HEK293T (cell line): Measurements from ENCODE around the gene EHHADH.
"Not testable (repeated sequence)": the region's sequence is repeated elsewhere in the genome, so short reads cannot be mapped to it uniquely, and the experiment has no call there.

Source experiments
- CTCF ChIA-PET: fragments of 350-600 bp; formaldehyde crosslinking; extraction: SDS; loops from one replicate; lab custom pipeline; 2021; ENCODE audit warnings: antibody characterized with exemption, inconsistent platforms; lab: Yijun Ruan, JAX
- POLR2A ChIA-PET: fragments of 350-600 bp; formaldehyde crosslinking; extraction: SDS; loops from one replicate; lab custom pipeline; 2020; ENCODE audit warnings: antibody characterized with exemption, inconsistent platforms; lab: Yijun Ruan, JAX
- DNase-seq: peaks from one replicate; pipeline ENCODE4 v3.0.0; 2012; ENCODE audit warnings: mixed read lengths; ENCODE audit errors: extremely low spot score
- ARNT ChIP-seq: fragments of 450-650 bp; IDR thresholded peaks from 2 replicates; pipeline ENCODE4 v1.6.1; 2017; ENCODE audit warnings: mild to moderate bottlenecking
- BHLHE40 ChIP-seq: fragments of 450-650 bp; IDR thresholded peaks from 2 replicates; pipeline ENCODE4 v1.6.1; 2016; ENCODE audit warnings: mild to moderate bottlenecking, moderate library complexity, borderline replicate concordance
- CTBP1 ChIP-seq: fragments of 450-650 bp; IDR thresholded peaks from 2 replicates; pipeline ENCODE4 v1.6.1; 2016; ENCODE audit warnings: borderline replicate concordance
- ELF4 ChIP-seq: fragments of 450-650 bp; IDR thresholded peaks from 2 replicates; pipeline ENCODE4 v1.6.1; 2017; ENCODE audit warnings: antibody characterized with exemption
- FOXA1 ChIP-seq: fragments of 450-650 bp; IDR thresholded peaks from 2 replicates; pipeline ENCODE4 v1.6.1; 2016; ENCODE audit warnings: mild to moderate bottlenecking
- FOXK2 ChIP-seq: fragments of 450-650 bp; IDR thresholded peaks from 2 replicates; pipeline ENCODE4 v1.6.1; 2016; ENCODE audit warnings: mild to moderate bottlenecking
- HDGF ChIP-seq: fragments of 450-650 bp; IDR thresholded peaks from 2 replicates; pipeline ENCODE4 v1.6.1; 2017; ENCODE audit warnings: antibody characterized with exemption, borderline replicate concordance
- L3MBTL2 ChIP-seq: fragments of 450-650 bp; conservative IDR thresholded peaks from 2 replicates; pipeline ENCODE4 v1.6.1; 2016; ENCODE audit warnings: mild to moderate bottlenecking
- LEF1 ChIP-seq: fragments of 450-650 bp; IDR thresholded peaks from 2 replicates; pipeline ENCODE4 v1.6.1; 2017; ENCODE audit warnings: mild to moderate bottlenecking, borderline replicate concordance
- NFRKB ChIP-seq: fragments of 450-650 bp; IDR thresholded peaks from 2 replicates; pipeline ENCODE4 v1.6.1; 2016; ENCODE audit warnings: mild to moderate bottlenecking, moderate library complexity
- SP1 ChIP-seq: fragments of 450-650 bp; IDR thresholded peaks from 2 replicates; pipeline ENCODE4 v1.6.1; 2017
- SUZ12 ChIP-seq: fragments of 450-650 bp; IDR thresholded peaks from 2 replicates; pipeline ENCODE4 v1.6.1; 2016; ENCODE audit warnings: mild to moderate bottlenecking
- TARDBP ChIP-seq: fragments of 450-650 bp; IDR thresholded peaks from 2 replicates; pipeline ENCODE4 v1.6.1; 2016
- ZNF384 ChIP-seq: fragments of 450-650 bp; IDR thresholded peaks from 2 replicates; pipeline ENCODE4 v1.6.1; 2016
- TF ChIP-seq, protein P1 (sequence below): fragments of 450-650 bp; IDR thresholded peaks from 2 replicates; pipeline ENCODE4 v1.6.1; 2016

Gene EHHADH

DNA sequence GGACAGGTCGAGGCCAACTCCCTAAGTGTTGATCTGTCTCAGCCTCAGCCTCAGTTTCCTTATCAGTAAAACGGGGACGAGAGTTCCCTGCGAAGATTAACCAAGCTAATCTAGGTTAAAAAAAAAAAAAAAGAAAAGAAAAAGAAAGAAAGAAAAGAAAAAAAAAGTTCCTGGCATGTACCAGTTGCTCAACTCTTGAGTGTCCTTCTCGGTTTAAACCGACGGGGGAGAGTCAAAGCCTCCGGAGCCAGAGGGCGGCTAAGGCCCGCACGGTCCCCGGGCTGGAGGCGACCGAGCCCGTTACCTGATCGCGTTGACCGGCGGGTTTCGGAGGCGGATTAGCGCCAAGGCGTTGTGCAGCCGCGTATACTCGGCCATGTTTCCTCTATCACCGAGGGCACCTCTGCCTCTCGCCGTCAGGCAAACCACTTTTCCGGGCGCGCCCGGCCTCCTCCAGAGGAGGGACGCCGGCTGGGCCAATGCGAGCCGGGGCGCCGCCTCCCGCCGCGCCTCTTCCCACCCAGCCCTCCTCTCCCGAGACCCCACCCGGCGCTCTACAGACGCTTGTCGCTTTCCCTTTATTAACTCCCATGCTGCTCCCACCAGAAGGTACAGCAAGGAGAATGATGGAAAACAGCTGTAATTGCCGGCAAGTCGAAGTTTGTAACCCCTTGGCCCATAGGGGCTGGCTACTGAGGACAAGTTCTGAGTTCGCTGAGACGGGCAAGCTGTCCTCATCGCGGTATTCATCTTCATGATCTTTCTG is at the start of gene EHHADH:
Gene EHHADH, minus strand, starts transcription at position 405 of the 766 bp plus-strand sequence. Its CDS starts 27 bp downstream, at position 378.
- TF ChIP-seq ELF4: no peak
- TF ChIP-seq BHLHE40: no peak
- peak; percentile 51 for TF ChIP-seq L3MBTL2
- TF ChIP-seq ZNF384: peak; percentile 34; the same call in 1 of the 2 replicates
- no peak for TF ChIP-seq NFRKB
- TF ChIP-seq ARNT: no peak
- ChIA-PET POLR2A (no interaction called here), CTCF (no interaction called here)
- peak; percentile 61 for DNase-seq

DNA sequence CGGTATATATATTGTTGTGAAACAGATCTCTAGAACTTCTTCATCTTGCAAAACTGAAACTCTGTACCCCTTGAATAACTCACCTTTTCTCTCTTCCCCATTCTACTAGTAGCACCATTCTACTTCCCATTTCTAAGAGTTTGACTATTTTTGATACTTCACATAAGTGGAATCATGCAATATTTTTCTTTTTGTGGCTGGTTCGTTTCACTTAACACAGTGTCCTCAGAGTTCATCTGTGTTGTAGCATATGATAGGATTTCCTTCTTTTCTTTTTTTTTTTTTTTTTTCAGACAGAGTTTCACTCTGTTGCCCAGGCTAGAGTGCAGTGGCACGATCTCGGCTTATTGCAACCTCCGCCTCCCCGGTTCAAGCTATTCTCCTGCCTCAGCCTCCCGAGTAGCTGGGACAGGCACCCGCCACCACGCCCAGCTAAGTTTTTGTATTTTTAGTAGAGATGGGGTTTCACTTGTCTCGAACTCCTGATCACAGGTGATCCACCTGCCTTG is 46.1 kb upstream of the EHHADH start:
- CTCF ChIA-PET, DNase-seq, POLR2A ChIA-PET: not testable (repeated sequence)

DNA sequence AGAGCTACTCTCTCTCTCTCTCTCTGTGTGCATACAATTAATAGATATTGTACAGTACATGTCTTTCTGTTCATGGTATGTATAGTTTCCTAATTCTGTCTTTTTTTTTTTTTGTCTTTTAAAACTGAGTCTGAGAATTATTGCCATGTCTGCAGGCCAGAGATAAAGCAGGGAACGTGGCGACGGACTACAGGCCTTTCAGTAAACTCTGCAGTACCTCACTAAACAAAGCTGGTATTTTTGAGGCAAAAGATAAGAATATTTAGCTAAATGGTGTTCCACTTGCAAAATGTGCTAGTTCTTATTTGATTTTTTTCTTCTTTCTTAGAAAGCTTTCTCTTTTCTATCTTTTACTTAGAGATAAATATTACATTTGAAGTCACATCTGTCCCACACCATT is 44.0 kb upstream of the EHHADH start:
- no peak for DNase-seq
- ChIA-PET CTCF (no interaction called here), POLR2A (no interaction called here)
- TF ChIP-seq, protein P1, sequence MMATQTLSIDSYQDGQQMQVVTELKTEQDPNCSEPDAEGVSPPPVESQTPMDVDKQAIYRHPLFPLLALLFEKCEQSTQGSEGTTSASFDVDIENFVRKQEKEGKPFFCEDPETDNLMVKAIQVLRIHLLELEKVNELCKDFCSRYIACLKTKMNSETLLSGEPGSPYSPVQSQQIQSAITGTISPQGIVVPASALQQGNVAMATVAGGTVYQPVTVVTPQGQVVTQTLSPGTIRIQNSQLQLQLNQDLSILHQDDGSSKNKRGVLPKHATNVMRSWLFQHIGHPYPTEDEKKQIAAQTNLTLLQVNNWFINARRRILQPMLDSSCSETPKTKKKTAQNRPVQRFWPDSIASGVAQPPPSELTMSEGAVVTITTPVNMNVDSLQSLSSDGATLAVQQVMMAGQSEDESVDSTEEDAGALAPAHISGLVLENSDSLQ: no peak
- TF ChIP-seq LEF1: no peak
- TF ChIP-seq SP1: no peak
- no peak for TF ChIP-seq TARDBP
- TF ChIP-seq SUZ12: no peak
- no peak for TF ChIP-seq NFRKB

DNA sequence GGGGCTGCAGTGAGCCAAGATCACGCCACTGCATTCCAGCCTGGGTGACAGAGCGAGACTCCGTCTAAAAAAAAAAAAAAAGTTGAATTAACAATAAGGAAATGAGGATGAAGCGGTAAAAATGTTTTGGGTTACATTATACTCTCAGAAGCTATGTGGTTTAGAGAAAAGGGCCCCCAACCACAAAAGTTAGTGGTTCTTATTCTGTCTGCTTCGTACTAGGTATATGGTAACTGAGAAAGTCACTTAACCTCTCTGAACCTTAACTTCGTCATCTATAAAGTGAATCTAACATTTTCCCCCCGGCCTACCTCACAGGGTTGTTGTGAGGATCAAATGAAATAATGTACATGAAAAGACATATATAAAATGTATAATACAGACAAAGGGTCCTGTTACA is 38.4 kb upstream of the EHHADH start:
- ChIA-PET POLR2A (no interaction called here), CTCF (no interaction called here)
- no peak for DNase-seq
- TF ChIP-seq L3MBTL2 (no peak), CTBP1 (no peak), SUZ12 (no peak), LEF1 (no peak), FOXK2 (no peak), HDGF (no peak), ZNF384 (no peak)
- TF ChIP-seq, protein P1: no peak

DNA sequence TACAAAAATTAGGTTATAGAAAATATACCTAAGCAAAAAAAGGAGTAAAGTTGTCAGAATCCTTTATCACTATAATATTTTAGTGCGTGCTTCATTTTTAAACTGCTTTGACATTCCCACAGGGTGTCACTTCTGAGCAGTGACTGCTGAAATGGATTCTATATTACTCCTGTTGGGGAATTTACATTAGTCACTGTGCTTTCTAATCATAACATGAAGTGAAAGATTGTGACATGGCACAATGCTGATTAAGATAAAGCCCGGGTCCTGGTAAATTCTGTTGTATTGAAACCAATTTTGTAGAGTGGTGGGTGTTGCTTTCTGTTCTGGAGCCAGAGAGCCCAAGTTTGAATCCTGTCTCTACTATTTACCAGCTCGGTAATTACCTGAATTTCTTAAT is 36.4 kb upstream of the EHHADH start:
- TF ChIP-seq FOXA1: no peak
- TF ChIP-seq CTBP1: no peak
- TF ChIP-seq ARNT: no peak
- no peak for TF ChIP-seq NFRKB
- no peak for TF ChIP-seq SUZ12
- TF ChIP-seq L3MBTL2: no peak
- TF ChIP-seq FOXK2: no peak
- no peak for TF ChIP-seq ELF4
- TF ChIP-seq HDGF: no peak
- TF ChIP-seq SP1: no peak
- no peak for TF ChIP-seq ZNF384
- TF ChIP-seq, protein P1: no peak
- ChIA-PET POLR2A (no interaction called here), CTCF (no interaction called here)
- no peak for DNase-seq

DNA sequence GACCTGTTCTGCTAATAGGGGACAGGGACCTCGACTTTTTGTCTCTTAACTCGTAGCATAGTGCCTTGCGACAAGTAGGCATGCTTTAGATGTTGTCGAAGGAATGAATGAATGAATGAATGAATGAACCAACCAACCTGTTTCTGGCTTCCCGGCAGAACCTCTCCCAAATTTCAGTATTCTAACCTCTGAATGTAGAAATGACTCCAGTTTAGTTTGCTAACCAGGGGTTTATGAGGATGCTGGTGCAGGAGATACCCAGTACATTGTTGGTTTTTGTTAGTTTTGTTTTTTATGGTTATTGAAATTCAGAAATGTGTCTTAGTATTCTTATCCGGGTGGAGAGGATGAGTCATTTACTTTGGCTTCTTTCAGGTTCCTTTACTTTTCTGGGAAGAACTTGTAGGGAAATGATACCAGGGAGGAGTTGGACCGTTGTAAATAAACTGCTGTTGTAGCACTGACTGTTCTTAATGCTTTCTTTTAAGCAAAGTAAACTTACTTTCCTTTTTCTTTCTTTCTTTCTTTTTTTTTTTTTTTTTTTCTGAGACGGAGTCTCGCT is 29.6 kb upstream of the EHHADH start:
- ChIA-PET CTCF (no interaction called here), POLR2A (no interaction called here)
- DNase-seq: no peak
- TF ChIP-seq FOXA1 (no peak), L3MBTL2 (0 out of 2 replicates have a peak, but pooled peaks have one; percentile 6)

DNA sequence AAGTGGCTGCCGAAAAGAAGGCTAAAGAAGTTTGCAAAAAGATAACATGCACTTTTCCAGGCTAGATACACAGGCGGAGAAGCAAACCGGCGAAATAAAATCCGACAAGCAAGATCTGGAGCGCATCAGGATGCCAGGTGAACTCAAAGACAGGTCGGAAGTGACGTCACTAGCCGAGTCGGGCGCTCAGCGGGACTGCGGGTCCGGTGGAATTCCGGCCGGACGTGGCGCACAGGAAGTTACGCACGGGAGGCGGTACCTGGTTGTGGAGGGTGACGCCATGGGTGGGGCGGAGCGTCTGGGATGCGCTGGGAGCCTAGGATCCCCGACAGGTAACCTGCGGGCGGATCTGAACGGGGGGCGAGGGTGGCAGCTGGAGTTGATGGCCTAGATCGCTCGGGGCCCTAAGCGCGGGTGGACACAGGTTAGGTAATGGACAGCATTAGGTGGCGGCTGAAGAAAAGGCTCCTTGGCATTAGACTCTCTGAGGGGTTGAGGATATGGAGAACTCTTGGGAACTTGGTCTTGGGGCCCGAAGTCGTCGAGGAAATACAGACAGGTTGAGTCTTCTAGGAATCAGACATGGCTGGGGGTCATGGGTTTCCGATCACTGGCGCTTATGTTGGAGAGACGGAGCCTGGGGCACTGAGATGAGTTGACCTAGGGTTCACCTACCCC is 29.0 kb upstream of the EHHADH start:
- CTCF ChIA-PET: no interaction called here
- POLR2A ChIA-PET: no interaction called here
- DNase-seq: peak; percentile 91
- TF ChIP-seq HDGF (no peak), L3MBTL2 (peak; percentile 47; the same call in 1 of the 2 replicates)
